OCI-LY7 (cell line): ENCODE results near the gene ABCG2. TPM values are rescaled to one million over a fixed set of nuclear protein-coding genes. Genes with fewer than 3 reads are reported as not detected.

Experiments used
- BruUV-seq: library from RNA; stranded (reverse); fragments of 400-500 nt; replicated peaks from 2 replicates; lab custom pipeline; 2021; lab: Mats Ljungman, UMichigan
- CTCF ChIA-PET: fragments of 300-600 bp; sonication (Branson Sonifier 250); formaldehyde crosslinking; loops from one replicate; lab custom pipeline; 2022; ENCODE audit warnings: antibody characterized with exemption; ENCODE audit not compliant: unreplicated experiment; lab: Charles Lee
- POLR2A ChIA-PET: fragments of 300-600 bp; sonication (Branson Sonifier 250); formaldehyde crosslinking; loops from one replicate; lab custom pipeline; 2022; ENCODE audit warnings: antibody characterized with exemption; lab: Charles Lee
- DNase-seq: peaks from one replicate; pipeline ENCODE4 v3.0.0-alpha.2; 2015; ENCODE audit warnings: low spot score
- H2AFZ ChIP-seq: fragments of 200-600 bp; sonication (generic), shearing (Covaris generic); 2 replicates; pipeline ENCODE4 v1.6.1; 2014; ENCODE audit warnings: mild to moderate bottlenecking, antibody characterized with exemption, low read length, moderate library complexity
- H3K27ac ChIP-seq: fragments of 200-600 bp; sonication (generic); 2 replicates; pipeline ENCODE4 v1.5.1; 2014; ENCODE audit warnings: mixed run types, low read depth, mild to moderate bottlenecking, moderate library complexity, low read length, inconsistent platforms; ENCODE audit not compliant: poor library complexity, severe bottlenecking
- H3K36me3 ChIP-seq: fragments of 200-600 bp; sonication (generic); 2 replicates; pipeline ENCODE4 v1.6.1; 2014; ENCODE audit warnings: mild to moderate bottlenecking, antibody characterized with exemption, low read length, moderate library complexity, mixed read lengths; ENCODE audit not compliant: insufficient read depth
- H3K4me1 ChIP-seq: fragments of 200-600 bp; sonication (generic); 2 replicates; pipeline ENCODE4 v1.5.1; 2014; ENCODE audit warnings: mild to moderate bottlenecking, low read length; ENCODE audit not compliant: insufficient read depth, poor library complexity, severe bottlenecking
- H3K4me2 ChIP-seq: fragments of 200-600 bp; sonication (generic); 2 replicates; pipeline ENCODE4 v1.6.1; 2014; ENCODE audit warnings: mild to moderate bottlenecking, low read length
- H3K4me3 ChIP-seq: fragments of 200-600 bp; sonication (generic); 2 replicates; pipeline ENCODE4 v1.5.1; 2014; ENCODE audit warnings: mild to moderate bottlenecking, low read depth, low read length; ENCODE audit not compliant: poor library complexity, severe bottlenecking
- H3K79me2 ChIP-seq: fragments of 200-600 bp; sonication (generic); 2 replicates; pipeline ENCODE4 v1.6.1; 2016; ENCODE audit warnings: low read depth, mild to moderate bottlenecking, low read length, moderate library complexity, mixed read lengths; ENCODE audit not compliant: insufficient read depth
- H3K9me2 ChIP-seq: fragments of 200-600 bp; sonication (generic); 2 replicates; pipeline ENCODE4 v1.6.1; 2016; ENCODE audit warnings: mild to moderate bottlenecking, low read length, mixed read lengths; ENCODE audit not compliant: insufficient read depth
- H3K9me3 ChIP-seq: fragments of 200-600 bp; sonication (generic); 2 replicates; pipeline ENCODE4 v1.6.1; 2014; ENCODE audit warnings: mild to moderate bottlenecking, mixed run types, low read length, mixed read lengths
- H4K20me1 ChIP-seq: fragments of 200-600 bp; sonication (generic); 2 replicates; pipeline ENCODE4 v1.6.1; 2014; ENCODE audit warnings: mild to moderate bottlenecking, antibody characterized with exemption, low read length, moderate library complexity, mixed read lengths; ENCODE audit not compliant: insufficient read depth
- CTCF ChIP-seq: fragments of 200-600 bp; sonication (generic); conservative IDR thresholded peaks from 2 replicates; pipeline ENCODE4 v1.5.1; 2014; ENCODE audit warnings: mild to moderate bottlenecking, antibody characterized with exemption, low read length, moderate library complexity, mixed read lengths
- EZH2phosphoT487 ChIP-seq: fragments of 200-600 bp; sonication (generic); IDR thresholded peaks from 2 replicates; pipeline ENCODE4 v1.6.1; 2018; ENCODE audit warnings: low read depth, borderline replicate concordance, mild to moderate bottlenecking, mixed run types, antibody characterized with exemption, low read length, moderate library complexity, mixed read lengths
- intact Hi-C: fragments of 100-400 bp; cut with micrococcal nuclease; formaldehyde crosslinking; loops from one replicate; pipeline ENCODE4 v1.10.0; 2022; ENCODE audit not compliant: unreplicated experiment
- total RNA-seq, 2 experiments: library from RNA; depleted of rRNA in 1 of 2; stranded (reverse); fragments of >200 nt in 1 of 2; shearing (Covaris generic) in 1 of 2; gene quantifications; 2 replicates each; pipeline ENCODE4 v1.2.3, GENCODE V29; 2014 to 2022

The ABCG2 gene
- total RNA-seq, 2 experiments from 2014 or later: not detected

DNA sequence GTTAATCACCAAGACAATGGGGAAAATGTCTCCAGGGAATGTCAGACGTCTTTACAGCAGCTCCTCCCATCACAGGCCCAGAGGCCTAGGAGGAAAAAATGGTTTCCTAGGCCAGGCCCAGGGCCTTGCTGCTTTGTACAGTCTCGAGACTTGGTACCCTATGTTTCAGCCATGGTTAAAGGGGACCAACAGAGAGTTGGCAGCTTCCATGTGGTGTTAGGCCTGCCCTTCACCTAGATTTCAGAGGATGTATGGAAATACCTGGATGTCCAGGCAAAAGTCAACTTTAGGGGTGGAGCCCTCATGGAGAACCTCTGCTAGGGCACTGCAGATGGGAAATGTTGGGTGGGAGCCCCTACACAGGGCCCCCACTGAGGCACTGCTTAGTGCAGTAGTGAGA is 38.5 kb downstream of the ABCG2 start:
- Histone ChIP-seq H3K9me2 (no peaks in the 10 kb centered on the region), H3K36me3 (no peaks in the 10 kb centered on the region), H3K9me3 (peaks cover 21% of the 10 kb centered on the region), H2AFZ (no peak overlapping the region), H3K79me2 (no peaks in the 10 kb centered on the region), H3K4me3 (no peak overlapping the region), H3K4me1 (no peaks in the 10 kb centered on the region), H3K27ac (no peak overlapping the region), H4K20me1 (no peaks in the 10 kb centered on the region), H3K4me2 (no peak overlapping the region)
- POLR2A ChIA-PET: no interaction called here
- intact Hi-C loops: no loop called here
- CTCF ChIA-PET: no interaction called here
- DNase-seq: no peak
- TF ChIP-seq CTCF: no peak
- no peak for TF ChIP-seq EZH2phosphoT487
- BruUV-seq: no TSS peak

- ChIA-PET CTCF (no interaction called here), POLR2A (interaction anchor here (0.7 kb wide), 1 partner anchor 503 kb away, joined by 3 read pairs; no protein-coding TSS in a partner anchor)
- no TSS peak for BruUV-seq
- H3K27ac ChIP-seq: no peak overlapping the region
- no peak for TF ChIP-seq CTCF
- no peak for TF ChIP-seq EZH2phosphoT487
- intact Hi-C loops: no loop called here
- peaks cover 13% of the 10 kb centered on the region; the same call in 1 of the 2 replicates for H3K9me3 ChIP-seq
- no peak for DNase-seq
- no peaks in the 10 kb centered on the region for H3K36me3 ChIP-seq
- no peak overlapping the region for H2AFZ ChIP-seq
- no peaks in the 10 kb centered on the region for H3K9me2 ChIP-seq
- no peak overlapping the region for H3K4me2 ChIP-seq
- no peaks in the 10 kb centered on the region for H3K79me2 ChIP-seq
- no peak overlapping the region for H3K4me3 ChIP-seq
- no peaks in the 10 kb centered on the region for H4K20me1 ChIP-seq
- no peaks in the 10 kb centered on the region for H3K4me1 ChIP-seq
Measured at GRCh38 chr4:88115587-88115986, 42.9 kb downstream of the ABCG2 start.

DNA sequence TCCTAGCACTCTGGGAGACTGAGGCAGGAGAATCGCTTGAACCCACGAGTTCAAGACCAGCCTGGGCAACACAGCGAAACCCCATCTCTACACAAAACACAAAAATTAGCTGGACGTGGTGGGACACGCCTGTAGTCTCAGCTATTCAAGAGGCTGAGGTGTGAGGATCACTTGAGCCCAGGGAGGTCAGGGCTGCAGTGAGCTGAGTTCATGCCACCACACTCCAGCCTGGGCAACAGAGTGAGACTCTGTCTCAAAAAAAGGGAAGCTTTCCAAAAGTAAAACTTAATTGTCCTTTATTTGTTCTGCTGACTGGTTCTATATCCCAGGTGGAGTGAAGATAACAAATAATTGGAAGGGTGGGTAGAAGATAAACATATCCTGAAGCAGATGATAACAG is 45.6 kb downstream of the ABCG2 start:
- CTCF ChIA-PET: no interaction called here
- H3K4me2 ChIP-seq: no peak overlapping the region
- no peaks in the 10 kb centered on the region for H3K9me2 ChIP-seq
- no peaks in the 10 kb centered on the region for H3K36me3 ChIP-seq
- H2AFZ ChIP-seq: no peak overlapping the region
- no peaks in the 10 kb centered on the region for H3K4me1 ChIP-seq
- no peaks in the 10 kb centered on the region for H3K79me2 ChIP-seq
- intact Hi-C loops: no loop called here
- POLR2A ChIA-PET: no interaction called here
- H3K4me3 ChIP-seq: no peak overlapping the region
- no peak overlapping the region for H3K27ac ChIP-seq
- TF ChIP-seq EZH2phosphoT487 (no peak), CTCF (no peak)
- no peak for DNase-seq
- no peaks in the 10 kb centered on the region for H4K20me1 ChIP-seq
- no peaks in the 10 kb centered on the region for H3K9me3 ChIP-seq
- BruUV-seq: no TSS peak
